Activated CD4-positive, CD25-positive, alpha-beta regulatory T cell treated with anti-CD3 and anti-CD28 coated beads, Interleukin-2, amount 50 U/mL, for 72 hours (primary cell): ENCODE results near the gene GFI1.

Experiments used
- DNase-seq: peaks from one replicate; pipeline ENCODE4 v3.0.0; 2021

The GFI1 gene

DNA sequence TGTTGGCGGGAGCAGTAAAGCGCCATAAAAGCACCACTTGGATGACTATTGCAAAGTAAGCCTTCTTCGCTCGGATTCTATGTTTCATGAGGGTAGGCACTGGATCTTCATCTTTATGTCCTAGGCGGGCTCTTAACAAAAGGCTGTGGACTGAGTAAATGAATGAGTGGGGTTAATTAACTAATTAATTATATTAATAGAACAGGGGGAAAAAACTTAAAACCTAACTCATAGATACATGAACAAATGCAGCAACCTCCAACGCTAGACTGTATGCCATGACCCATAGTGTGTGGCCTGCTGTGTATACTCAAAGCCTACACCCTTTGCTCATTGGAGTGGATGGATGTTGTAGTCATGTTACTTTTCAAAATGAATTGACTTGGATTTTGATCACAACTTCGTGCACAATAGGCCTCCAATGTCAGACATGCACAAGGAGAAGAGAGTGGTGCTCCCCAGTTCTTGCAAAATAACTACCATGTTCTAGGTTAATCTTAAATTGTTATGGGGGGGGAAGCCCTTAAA lies 417 bp upstream of the GFI1 start:
- DNase-seq: no peak

- peak; percentile 83 for DNase-seq
Observed at GRCh38 chr1:92485381-92486250, 1.1 kb downstream of the GFI1 start.

DNA sequence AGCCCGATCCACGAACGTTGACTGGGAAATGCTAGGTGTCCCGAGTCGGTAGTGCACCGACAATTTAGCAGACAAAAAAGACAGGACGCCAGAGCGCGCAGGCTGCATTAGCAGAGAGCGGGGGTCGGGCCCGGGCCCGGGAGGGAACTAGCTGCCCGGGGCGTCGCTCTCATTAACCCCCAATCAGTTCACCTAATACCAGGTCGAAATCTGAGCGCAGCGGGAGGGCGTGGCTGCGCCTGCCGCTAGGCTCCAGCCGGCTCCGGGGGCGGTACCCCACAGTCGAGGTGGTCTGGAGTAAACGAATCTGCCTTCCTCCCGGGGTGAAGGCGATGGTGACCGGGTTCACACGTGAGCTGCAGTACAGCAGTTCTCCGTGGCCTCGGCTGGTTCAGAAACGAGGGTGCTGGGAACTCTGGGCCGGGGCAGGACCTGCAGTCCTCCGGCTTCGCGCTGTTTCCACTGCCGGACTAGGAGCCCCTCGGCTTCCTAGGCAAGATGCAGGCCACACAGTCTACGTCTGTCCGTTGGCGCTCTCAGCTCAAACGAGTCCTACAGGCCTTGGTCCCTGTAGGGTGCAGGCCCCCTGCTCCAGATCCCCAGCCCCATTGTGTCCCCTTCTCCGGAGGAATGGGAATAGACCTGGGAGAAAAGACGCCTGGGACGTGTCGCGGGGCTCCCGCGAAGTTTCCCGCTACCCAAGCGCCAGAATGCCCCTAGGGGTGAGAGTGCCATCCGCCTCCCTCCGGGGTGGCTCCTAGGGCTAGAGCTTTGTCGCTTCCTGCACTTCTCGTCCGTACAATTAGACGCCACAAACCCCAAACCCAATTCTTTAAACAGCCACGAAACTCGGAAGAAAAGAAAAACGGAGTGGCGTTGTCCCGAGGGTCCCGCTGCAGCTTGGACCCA lies 2.0 kb downstream of the GFI1 start:
- DNase-seq: peak; percentile 67

DNA sequence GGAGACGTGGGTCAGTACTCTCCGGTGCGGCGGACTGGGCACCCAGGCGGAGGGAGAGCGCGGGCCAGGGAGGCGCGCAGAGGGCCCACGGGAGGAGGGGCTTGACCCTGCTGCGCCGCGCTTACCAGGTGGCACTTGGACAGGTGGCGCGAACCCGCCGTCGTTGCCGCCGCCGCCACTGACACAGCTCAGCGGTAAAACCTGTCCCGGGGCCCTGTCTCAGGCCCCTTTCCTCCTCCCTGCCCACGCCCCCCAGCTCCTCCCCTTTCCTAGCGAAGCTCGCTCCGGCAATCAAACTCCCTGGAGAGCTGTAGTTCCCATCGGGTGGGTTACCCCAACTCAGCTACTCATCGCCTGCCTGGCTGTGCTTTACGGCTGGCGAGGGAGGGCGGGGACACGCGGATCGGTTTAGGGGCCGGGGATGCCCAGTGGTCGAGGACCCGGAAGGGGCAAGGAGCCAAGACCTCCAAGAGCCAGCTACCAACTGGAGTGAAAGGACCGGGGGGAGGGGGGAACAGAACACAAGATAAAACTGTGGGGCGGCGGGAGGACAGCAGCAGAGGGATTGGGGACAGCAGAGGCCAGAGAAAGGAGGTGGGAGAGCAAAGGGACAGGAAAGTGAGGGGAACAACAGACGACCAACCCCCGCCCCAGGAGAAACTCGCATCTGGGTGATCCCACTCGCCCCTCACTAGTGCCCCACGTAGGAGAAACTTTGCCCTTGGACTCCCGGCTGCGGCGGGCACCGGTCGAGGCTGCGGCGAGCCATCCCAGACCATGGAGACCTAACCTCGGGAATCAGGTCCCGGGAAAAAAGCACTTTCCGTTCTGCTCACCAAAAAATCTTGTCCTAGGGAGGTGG lies 2.9 kb downstream of the GFI1 start:
- DNase-seq: peak; percentile 71

DNA sequence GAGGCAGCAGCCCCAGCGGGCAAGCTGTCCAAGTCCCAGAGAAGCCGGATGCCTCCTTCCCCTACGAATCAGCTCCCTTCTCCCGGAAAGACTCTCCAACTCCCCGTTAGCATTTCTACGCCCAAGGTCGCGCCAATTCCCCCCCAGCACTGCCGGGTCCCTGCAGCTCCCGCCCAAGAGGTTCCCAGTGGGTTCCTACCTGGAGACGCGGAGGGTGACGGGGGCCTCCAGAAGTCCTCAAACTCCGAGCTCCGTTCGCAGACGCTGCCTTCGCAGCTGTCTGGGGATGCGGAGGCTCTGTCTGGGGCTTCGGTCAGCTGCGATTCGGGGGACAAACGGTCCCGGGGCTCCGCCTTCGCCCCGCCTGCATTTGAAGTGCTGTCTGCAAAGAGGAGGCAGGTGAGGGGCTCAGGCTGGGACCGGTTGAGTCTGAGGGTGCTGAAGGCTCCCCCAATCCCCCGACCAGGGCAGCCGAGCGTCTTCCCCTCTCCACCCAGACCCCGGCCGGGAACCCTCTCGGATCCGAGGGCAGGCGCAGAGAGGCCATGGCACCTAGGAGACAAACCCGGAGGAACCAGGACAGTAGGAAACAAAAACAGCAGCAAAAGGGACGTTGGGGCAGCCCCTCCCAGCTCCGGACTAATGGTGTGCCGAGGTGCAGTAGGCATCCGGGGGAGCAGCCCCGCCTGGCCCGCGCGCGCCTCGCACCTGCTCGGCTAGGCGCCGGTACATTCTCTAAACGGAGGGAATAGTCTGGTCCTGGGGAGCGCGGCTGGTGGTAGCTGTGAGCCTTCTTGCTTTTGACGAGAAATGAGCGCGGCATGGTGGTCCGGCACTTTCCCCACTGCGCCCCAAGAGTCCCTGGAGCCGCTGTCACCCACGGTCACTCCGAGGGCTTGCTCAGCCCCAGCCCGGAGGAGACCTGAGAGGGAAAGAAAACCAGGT lies 3.8 kb downstream of the GFI1 start:
- peak; percentile 58 for DNase-seq

GRCh38 chr1:92481971-92482664 lies 4.6 kb downstream of the GFI1 start:
- DNase-seq: no peak

GRCh38 chr1:92481599-92481925 lies 5.2 kb downstream of the GFI1 start:
- no peak for DNase-seq

GRCh38 chr1:92480813-92481598 lies 5.7 kb downstream of the GFI1 start:
- DNase-seq: no peak

DNA sequence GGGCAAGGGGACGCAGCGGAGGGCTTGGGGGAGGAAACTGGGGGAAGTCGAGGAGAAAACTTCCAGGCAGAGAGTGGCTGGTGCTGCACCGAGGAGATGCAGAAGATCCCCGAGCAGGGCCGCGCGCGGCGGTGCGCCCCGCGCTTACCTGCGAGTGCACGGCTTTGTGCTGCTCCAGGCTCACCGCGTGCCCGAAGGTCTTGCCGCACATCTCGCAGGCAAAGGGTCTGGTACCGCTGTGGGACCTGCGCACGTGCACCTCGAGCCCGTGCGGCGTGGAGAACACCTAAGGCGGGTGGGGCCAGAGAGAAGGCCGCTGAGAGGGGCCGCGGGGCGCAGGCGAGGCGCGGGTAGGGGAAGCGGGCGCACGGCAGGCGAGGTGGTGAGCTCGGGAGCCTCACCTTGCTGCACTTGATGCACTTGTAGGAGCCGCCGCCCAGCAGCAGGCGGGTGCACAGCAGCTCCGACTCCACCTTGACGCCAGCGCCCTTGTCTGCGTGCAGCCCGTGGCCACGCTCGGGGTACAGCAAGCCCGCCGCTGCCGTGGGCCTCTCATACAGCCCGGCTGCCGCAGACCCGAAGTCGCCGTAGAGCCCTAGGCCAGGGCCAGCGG lies 6.4 kb downstream of the GFI1 start:
- DNase-seq: no peak

DNA sequence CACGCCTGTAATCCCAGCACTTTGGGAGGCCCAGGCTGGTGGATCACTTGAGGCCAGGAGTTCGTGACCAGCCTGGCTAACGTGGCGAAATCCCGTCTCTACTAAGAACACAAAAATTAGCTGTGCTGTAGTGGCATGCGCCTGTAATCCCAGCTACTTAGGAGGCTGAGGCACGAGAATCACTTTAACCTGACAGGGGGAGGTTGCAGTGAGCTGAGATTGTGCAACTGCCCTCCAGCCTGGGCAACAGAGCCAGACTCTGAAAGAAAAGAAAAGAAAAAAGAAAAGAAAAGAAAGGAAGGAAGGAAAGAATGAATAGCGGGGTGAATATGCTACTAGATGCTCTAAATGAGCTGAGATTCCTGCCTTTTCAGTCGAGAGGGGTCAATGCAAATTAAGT lies 7.1 kb downstream of the GFI1 start:
- DNase-seq: no peak

GRCh38 chr1:92478393-92478792 lies 8.3 kb downstream of the GFI1 start:
- DNase-seq: no peak

- DNase-seq: no peak
Observed at GRCh38 chr1:92476071-92476631, 10.6 kb downstream of the GFI1 start.

DNA sequence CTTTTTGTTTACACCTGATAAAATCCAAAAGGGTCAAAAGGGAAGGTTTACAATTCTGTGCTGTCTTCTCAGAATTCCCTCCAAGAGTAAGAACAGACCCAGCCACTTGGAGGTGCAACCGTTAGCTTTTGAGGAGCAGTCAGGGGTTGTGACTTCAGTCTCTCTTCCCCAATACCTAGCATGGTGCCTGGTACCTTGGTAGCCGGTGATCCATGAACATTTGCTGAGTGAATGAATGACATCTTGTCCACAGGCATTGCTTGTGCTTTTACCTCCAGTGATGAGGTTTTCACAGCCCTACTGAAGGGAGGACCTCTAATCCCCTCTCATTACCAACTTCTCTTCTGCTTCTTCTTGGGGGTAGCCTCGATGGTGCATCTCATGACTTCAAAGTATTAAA lies 11.7 kb downstream of the GFI1 start:
- DNase-seq: no peak

- no peak for DNase-seq
Observed at GRCh38 chr1:92473781-92474495, 12.8 kb downstream of the GFI1 start.

DNA sequence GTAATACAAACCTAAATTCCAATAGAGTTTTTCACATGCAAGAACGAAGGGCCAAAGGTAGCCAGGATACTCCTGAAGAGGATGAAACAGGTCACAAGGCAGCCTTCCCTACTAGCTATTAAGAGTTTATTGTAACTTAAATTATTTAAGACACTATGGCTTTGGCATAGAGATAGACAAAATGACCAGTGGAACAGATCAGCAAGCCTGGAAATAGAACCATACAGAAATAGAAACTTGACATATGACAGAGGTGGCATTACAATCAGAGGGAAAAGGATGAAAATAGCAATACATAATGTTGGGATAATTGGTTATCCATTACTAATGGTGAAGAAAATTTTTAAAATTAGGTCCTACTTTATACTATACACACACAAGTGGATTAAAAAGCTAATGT lies 16.5 kb downstream of the GFI1 start:
- no peak for DNase-seq

- DNase-seq: no peak
Observed at GRCh38 chr1:92466683-92467352, 19.9 kb downstream of the GFI1 start.

- no peak for DNase-seq
Observed at GRCh38 chr1:92465256-92465647, 21.5 kb downstream of the GFI1 start.
